ENCODE measurements around the gene TNFRSF14. TPM values are rescaled to one million over a fixed set of nuclear protein-coding genes. Genes with fewer than 3 reads are reported as not detected.

TNFRSF14 gene
- total and polyA plus RNA-seq, 2 of the 13 experiments (the other 11 are each of a cell fraction or from before 2014, with no cell fraction given), result 11.9 to 49.9 TPM

GRCh38 chr1:2585318-2586092, 29.3 kb downstream of the TNFRSF14 start (continued):
- TF ChIP-seq REST (IDR thresholded peaks at IDR 0.05; ENCODE audit: borderline replicate concordance in 1 of 2, low read depth in 1 of 2, low read length in 2 of 2) (no peak), MTERF4 (CRISPR knock-in tag; IDR thresholded peaks at IDR 0.05) (no peak), MEF2D (CRISPR knock-in tag; IDR thresholded peaks at IDR 0.05) (no peak; the same call in 1 of the 2 replicates), FOXP4 (CRISPR knock-in tag; IDR thresholded peaks at IDR 0.05) (no peak), ZNF713 (CRISPR knock-in tag; IDR thresholded peaks at IDR 0.05) (no peak), ZFP36L1 (CRISPR knock-in tag; IDR thresholded peaks at IDR 0.05) (no peak), ZNF468 (CRISPR knock-in tag; IDR thresholded peaks at IDR 0.05) (no peak), KDM1A (CRISPR knock-in tag; IDR thresholded peaks at IDR 0.05) (no peak), ZFX (CRISPR knock-in tag; IDR thresholded peaks at IDR 0.05; ENCODE audit: low read depth) (peak; percentile 43), LRRFIP1 (CRISPR knock-in tag; conservative IDR thresholded peaks at IDR 0.05) (no peak), BRD4 (CRISPR knock-in tag; IDR thresholded peaks at IDR 0.05) (no peak), ZSCAN5A (CRISPR knock-in tag; IDR thresholded peaks at IDR 0.05; ENCODE audit: borderline replicate concordance) (no peak), MEIS2 (CRISPR knock-in tag; IDR thresholded peaks at IDR 0.05) (no peak), AGO1 (IDR thresholded peaks at IDR 0.05; ENCODE audit: low read depth, low read length, poor library complexity, severe bottlenecking) (peak; percentile 24), KDM4B (CRISPR knock-in tag; IDR thresholded peaks at IDR 0.05) (no peak), RXRA (CRISPR knock-in tag; IDR thresholded peaks at IDR 0.05) (peak; percentile 10; the same call in 1 of the 2 replicates)

All from HepG2 (cell line).